Neuronal stem cell (in vitro differentiated cells): Measurements from ENCODE around the gene FAM107B.

ENCODE experiments used
- DNase-seq: peaks from one replicate; pipeline ENCODE4 v3.0.0-alpha.2; 2013; ENCODE audit warnings: low spot score
- H2AFZ ChIP-seq: one replicate; pipeline ENCODE4 v1.6.1; 2013; ENCODE audit warnings: mild to moderate bottlenecking, low read length, inconsistent platforms
- H2AK5ac ChIP-seq: 2 replicates; pipeline ENCODE4 v1.6.1; 2013; ENCODE audit warnings: low read depth, mild to moderate bottlenecking, inconsistent platforms, low read length, moderate library complexity, mixed read lengths
- H2BK120ac ChIP-seq: 2 replicates; pipeline ENCODE4 v1.6.1; 2013; ENCODE audit warnings: low read depth, mild to moderate bottlenecking, inconsistent platforms, low read length, moderate library complexity, mixed read lengths
- H2BK12ac ChIP-seq: one replicate; pipeline ENCODE4 v1.6.1; 2013; ENCODE audit warnings: low read length, inconsistent platforms
- H2BK15ac ChIP-seq: 2 replicates; pipeline ENCODE4 v1.6.1; 2013; ENCODE audit warnings: mild to moderate bottlenecking, low read length, inconsistent platforms, mixed read lengths
- H2BK5ac ChIP-seq: one replicate; pipeline ENCODE4 v1.6.1; 2013; ENCODE audit warnings: inconsistent platforms, mild to moderate bottlenecking, low read length, moderate library complexity
- H3K14ac ChIP-seq: one replicate; pipeline ENCODE4 v1.6.1; 2013; ENCODE audit warnings: low read length, inconsistent platforms
- H3K18ac ChIP-seq: 2 replicates; pipeline ENCODE4 v1.6.1; 2013; ENCODE audit warnings: low read length, inconsistent platforms
- H3K23ac ChIP-seq: 2 replicates; pipeline ENCODE4 v1.6.1; 2013; ENCODE audit warnings: low read depth, mild to moderate bottlenecking, mixed read lengths, low read length, inconsistent platforms; ENCODE audit not compliant: poor library complexity
- H3K27ac ChIP-seq: replicated peaks from 3 replicates; pipeline ENCODE4 v1.5.1; 2013; ENCODE audit warnings: low read length, inconsistent platforms
- H3K27me3 ChIP-seq, 3 experiments: 2 replicates each; pipeline ENCODE4 v1.6.1; 2013; ENCODE audit warnings: low read length in 3 of 3, mild to moderate bottlenecking in 2 of 3, inconsistent platforms in 1 of 3, low read depth in 1 of 3, mixed read lengths in 1 of 3, moderate library complexity in 1 of 3; ENCODE audit not compliant: control insufficient read depth in 3 of 3, insufficient read depth in 3 of 3
- H3K36me3 ChIP-seq, 2 donors: replicated peaks in 1 of 2; 2 replicates each; pipeline ENCODE4 v1.6.1; 2013; ENCODE audit warnings: low read length in 2 of 2; ENCODE audit not compliant: control insufficient read depth in 2 of 2, insufficient read depth in 2 of 2
- H3K4ac ChIP-seq: 2 replicates; pipeline ENCODE4 v1.6.1; 2013; ENCODE audit warnings: inconsistent platforms, mild to moderate bottlenecking, low read length, moderate library complexity
- H3K4me1 ChIP-seq, 2 donors: 1 replicate in 1 of 2; 2 replicates in 1 of 2; pipeline ENCODE4 v1.6.1; 2013; ENCODE audit warnings: low read length in 2 of 2, low read depth in 1 of 2; ENCODE audit not compliant: control insufficient read depth in 2 of 2, insufficient read depth in 1 of 2
- H3K4me2 ChIP-seq: one replicate; pipeline ENCODE4 v1.6.1; 2013; ENCODE audit warnings: mild to moderate bottlenecking, low read length, inconsistent platforms; ENCODE audit not compliant: insufficient read depth, poor library complexity, severe bottlenecking
- H3K4me3 ChIP-seq, 2 donors: 2 replicates each; pipeline ENCODE4 v1.5.1; 2013; ENCODE audit warnings: low read length in 2 of 2, mild to moderate bottlenecking in 2 of 2, inconsistent platforms in 1 of 2, moderate library complexity in 1 of 2
- H3K79me1 ChIP-seq: one replicate; pipeline ENCODE4 v1.6.1; 2013; ENCODE audit warnings: low read depth, mild to moderate bottlenecking, inconsistent platforms, low read length, moderate library complexity
- H3K9ac ChIP-seq: one replicate; pipeline ENCODE4 v1.6.1; 2013; ENCODE audit warnings: mild to moderate bottlenecking, low read depth, low read length, inconsistent platforms; ENCODE audit not compliant: poor library complexity
- H3K9me3 ChIP-seq, 2 donors: replicated peaks in 1 of 2; 2 replicates each; pipeline versions ENCODE3 to v1.6.1; 2013; ENCODE audit warnings: low read length in 2 of 2, mild to moderate bottlenecking in 2 of 2, inconsistent platforms in 1 of 2, low read depth in 1 of 2, mixed read lengths in 1 of 2, moderate library complexity in 1 of 2; ENCODE audit not compliant: control insufficient read depth in 2 of 2, insufficient read depth in 1 of 2
- H4K8ac ChIP-seq: one replicate; pipeline ENCODE4 v1.6.1; 2013; ENCODE audit warnings: low read depth, mild to moderate bottlenecking, inconsistent platforms, low read length, moderate library complexity
- H4K91ac ChIP-seq: one replicate; pipeline ENCODE4 v1.6.1; 2013; ENCODE audit warnings: low read length, low read depth, mild to moderate bottlenecking, inconsistent platforms; ENCODE audit not compliant: poor library complexity
- WGBS, 2 donors: extraction: QIAGEN DNeasy Blood & Tissue Kit; methylation state at CpG; one replicate each; pipeline ENCODE4 v1.1.7; 2013; ENCODE audit warnings: missing lambda C conversion rate in 2 of 2, mixed read lengths in 1 of 2; ENCODE audit not compliant: insufficient read length in 2 of 2, insufficient replicate concordance in 1 of 2; ENCODE audit errors: extremely low coverage in 2 of 2; 5-methylcytosine and 5-hydroxymethylcytosine counted together

FAM107B gene

GRCh38 chr10:14489522-14490177, 285.0 kb downstream of the FAM107B start:
- Histone ChIP-seq H2BK12ac (no peak overlapping the region), H3K4me2 (no peak overlapping the region), H2BK120ac (no peak overlapping the region), H3K79me1 (no peaks in the 10 kb centered on the region), H4K91ac (no peak overlapping the region), H3K9me3 (no peaks in the 10 kb centered on the region), H4K8ac (no peak overlapping the region), H3K27ac (no peak overlapping the region), H2BK15ac (no peak overlapping the region), H3K4me3 (no peak overlapping the region), H3K4me1 (no peaks in the 10 kb centered on the region), H3K9ac (no peak overlapping the region), H3K4ac (no peak overlapping the region), H3K18ac (no peak overlapping the region), H3K14ac (no peak overlapping the region), H2BK5ac (no peak overlapping the region), H3K36me3 (no peaks in the 10 kb centered on the region), H3K23ac (no peak overlapping the region), H3K27me3 (no peaks in the 10 kb centered on the region), H2AK5ac (no peak overlapping the region), H2AFZ (no peak overlapping the region)
- no peak for DNase-seq
- WGBS, 2 donors = no CpG with 5 or more reads among the region's 1 CpG

- no peak overlapping the region for H3K14ac ChIP-seq
- no peak overlapping the region for H3K4me3 ChIP-seq
- H3K18ac ChIP-seq = no peak overlapping the region
- H3K4ac ChIP-seq = no peak overlapping the region
- no peak overlapping the region for H3K9ac ChIP-seq
- no peak overlapping the region for H2AK5ac ChIP-seq
- H4K91ac ChIP-seq = no peak overlapping the region
- no peak overlapping the region for H3K27ac ChIP-seq
- peaks cover 0 to 1% of the 10 kb centered on the region in 2 donors for H3K9me3 ChIP-seq
- no peak overlapping the region for H2BK12ac ChIP-seq
- no peak overlapping the region for H2BK120ac ChIP-seq
- no peak overlapping the region for H2BK5ac ChIP-seq
- WGBS, 2 donors = no CpG with 5 or more reads among the region's 6 CpGs
- H3K23ac ChIP-seq = no peak overlapping the region
- no peaks in the 10 kb centered on the region for H3K4me1 ChIP-seq
- DNase-seq = no peak
- H3K79me1 ChIP-seq = no peaks in the 10 kb centered on the region
- no peak overlapping the region for H3K4me2 ChIP-seq
- H3K36me3 ChIP-seq = no peaks in the 10 kb centered on the region
- H3K27me3 ChIP-seq = no peaks in the 10 kb centered on the region
- no peak overlapping the region for H2AFZ ChIP-seq
- no peak overlapping the region for H2BK15ac ChIP-seq
- H4K8ac ChIP-seq = no peak overlapping the region
These were observed 287.2 kb downstream of the FAM107B start for GRCh38 chr10:14487488-14487883.

DNA sequence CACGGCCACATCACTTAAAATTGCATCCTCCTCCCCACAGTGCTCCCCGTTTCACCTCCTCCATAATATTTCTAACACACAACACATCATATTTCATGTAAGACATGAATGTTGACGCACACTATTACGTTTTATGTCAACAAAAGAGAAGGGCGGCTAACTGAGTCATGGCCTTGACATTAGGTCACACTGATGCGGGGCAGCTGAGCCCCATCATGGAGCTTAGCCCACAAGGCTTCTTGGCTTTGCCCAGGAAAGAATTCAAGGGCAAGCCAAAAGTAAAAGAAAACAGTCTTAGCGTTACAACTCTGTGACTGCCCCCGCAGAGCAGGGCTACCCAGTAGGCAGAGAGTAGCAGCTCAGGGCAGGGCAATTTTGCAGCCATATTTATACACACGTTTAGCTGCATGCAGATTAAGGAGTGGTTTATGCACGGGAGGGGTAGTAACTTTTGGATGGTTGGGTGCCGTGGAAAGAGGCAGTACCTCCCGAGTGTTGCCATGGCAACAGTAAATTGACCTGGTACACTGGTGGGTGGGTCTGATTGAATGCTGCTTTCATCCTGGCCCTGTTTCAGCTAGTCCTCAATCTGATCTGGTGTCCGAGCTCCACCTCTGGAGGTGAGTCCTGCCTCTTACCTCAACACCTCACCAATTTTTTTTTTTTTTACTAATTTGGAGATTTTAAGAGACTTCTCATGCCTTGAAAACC, 287.8 kb downstream of the FAM107B start:
- DNase-seq = no peak
- H3K79me1 ChIP-seq = no peaks in the 10 kb centered on the region
- H3K36me3 ChIP-seq = no peaks in the 10 kb centered on the region
- H3K4ac ChIP-seq = no peak overlapping the region
- H2BK120ac ChIP-seq = no peak overlapping the region
- H3K4me3 ChIP-seq = no peak overlapping the region
- H2AK5ac ChIP-seq = no peak overlapping the region
- no peaks in the 10 kb centered on the region for H3K4me1 ChIP-seq
- H3K9me3 ChIP-seq = peaks cover 0 to 1% of the 10 kb centered on the region in 2 donors
- no peak overlapping the region for H3K27ac ChIP-seq
- H3K27me3 ChIP-seq = no peaks in the 10 kb centered on the region
- 100% methylated on average over 1 of the region's 13 CpGs; no CpG with 5 or more reads in 1 of the 2 donors for WGBS, 2 donors
- H2BK15ac ChIP-seq = no peak overlapping the region
- H2AFZ ChIP-seq = no peak overlapping the region
- no peak overlapping the region for H2BK12ac ChIP-seq
- no peak overlapping the region for H4K91ac ChIP-seq
- no peak overlapping the region for H3K14ac ChIP-seq
- no peak overlapping the region for H4K8ac ChIP-seq
- H3K23ac ChIP-seq = no peak overlapping the region
- H2BK5ac ChIP-seq = no peak overlapping the region
- H3K9ac ChIP-seq = no peak overlapping the region
- H3K18ac ChIP-seq = no peak overlapping the region
- no peak overlapping the region for H3K4me2 ChIP-seq

DNA sequence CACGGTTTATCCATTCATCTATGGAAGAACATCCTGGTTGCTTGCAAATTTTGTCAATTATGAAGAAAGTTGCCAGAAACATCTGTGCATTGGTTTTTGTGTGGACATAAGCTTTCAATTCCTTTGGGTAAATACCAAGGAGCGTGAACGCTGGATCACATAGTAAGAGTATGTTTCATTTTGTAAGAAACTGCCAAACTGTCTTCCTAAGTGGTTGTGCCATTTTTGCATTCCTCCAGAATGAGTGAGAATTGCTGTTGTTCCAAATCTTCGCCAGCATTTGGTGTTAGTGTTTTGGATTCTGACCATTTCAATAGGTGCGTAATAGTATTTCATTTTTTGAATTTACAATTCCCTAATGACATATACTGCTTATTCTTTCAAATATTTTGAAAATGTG, 288.7 kb downstream of the FAM107B start:
- Histone ChIP-seq H3K4me3 (no peak overlapping the region), H3K4me1 (no peaks in the 10 kb centered on the region), H2BK5ac (no peak overlapping the region), H2BK12ac (no peak overlapping the region), H2AFZ (no peak overlapping the region), H3K18ac (no peak overlapping the region), H3K79me1 (no peaks in the 10 kb centered on the region), H2BK120ac (no peak overlapping the region), H2BK15ac (no peak overlapping the region), H3K27ac (no peak overlapping the region), H3K4me2 (no peak overlapping the region), H3K27me3 (no peaks in the 10 kb centered on the region), H3K23ac (no peak overlapping the region), H3K14ac (no peak overlapping the region), H3K9me3 (peaks cover 0 to 1% of the 10 kb centered on the region in 2 donors), H3K9ac (no peak overlapping the region), H4K91ac (no peak overlapping the region), H2AK5ac (no peak overlapping the region), H4K8ac (no peak overlapping the region), H3K4ac (no peak overlapping the region), H3K36me3 (no peaks in the 10 kb centered on the region)
- no CpG with 5 or more reads among the region's 5 CpGs for whole genome bisulfite sequencing, 2 donors
- no peak for DNase-seq
